ENCODE results near the gene CDKL5. TPM values are rescaled to one million over a fixed set of nuclear protein-coding genes. Genes with fewer than 3 reads are reported as not detected.

Gene CDKL5
- total and polyA plus RNA-seq, 2 donors (not counting 1 experiment from before 2014, with no cell fraction given): 0.72 to 4.6 TPM

GRCh38 chrX:18574591-18574990 lies 149.2 kb downstream of the CDKL5 start:
- no peak overlapping the region for H3K9ac ChIP-seq (ENCODE audit: low read length)
- no peaks in the 10 kb centered on the region for H3K27me3 Mint-ChIP-seq
- H3K79me2 ChIP-seq (ENCODE audit: control insufficient read depth, insufficient read depth, low read length): no peaks in the 10 kb centered on the region
- H3K27ac Mint-ChIP-seq: no peak overlapping the region
- ATAC-seq (ENCODE audit: low read depth) (no peak), DNase-seq (no peak)
- H3K9me3 Mint-ChIP-seq (ENCODE audit: insufficient read depth): no peaks in the 10 kb centered on the region
- intact Hi-C loops (cut with micrococcal nuclease): no loop called here
- H3K9me3 ChIP-seq (ENCODE audit: control extremely low read depth in 1 of 3, control insufficient read depth in 2 of 3, insufficient read depth in 1 of 3, low read length in 2 of 3): no peaks in the 10 kb centered on the region
- no peaks in the 10 kb centered on the region for H3K4me1 ChIP-seq (ENCODE audit: control insufficient read depth in 2 of 2, insufficient read depth in 2 of 2, low read length in 2 of 2)
- no CpG with 5 or more reads among the region's 3 CpGs for WGBS (ENCODE audit: insufficient coverage)
- no peaks in the 10 kb centered on the region for H3K4me1 Mint-ChIP-seq
- no peak overlapping the region for H3K4me3 Mint-ChIP-seq
- ChIA-PET CTCF (no interaction called here), POLR2A (no interaction called here)
- H3K4me3 ChIP-seq (ENCODE audit: control extremely low read depth in 1 of 5, extremely low read depth in 1 of 5, insufficient read depth in 1 of 5, low read depth in 2 of 5, low read length in 4 of 5): no peak overlapping the region
- H3K27me3 ChIP-seq (replicated peaks in 1 of 4; ENCODE audit: control extremely low read depth in 1 of 4, control insufficient read depth in 3 of 4, insufficient read depth in 4 of 4, low read length in 3 of 4): no peaks in the 10 kb centered on the region
- no peak overlapping the region for H3K4me2 ChIP-seq (replicated peaks; ENCODE audit: low read depth, low read length, poor library complexity, severe bottlenecking)
- H4K20me1 ChIP-seq (ENCODE audit: control insufficient read depth, insufficient read depth, low read length, poor library complexity, severe bottlenecking): no peaks in the 10 kb centered on the region
- no peaks in the 10 kb centered on the region for H3K36me3 ChIP-seq (replicated peaks in 1 of 2; ENCODE audit: control extremely low read depth in 1 of 2, control insufficient read depth in 1 of 2, extremely low read depth in 1 of 2, insufficient read depth in 2 of 2, low read length in 1 of 2)
- no peak overlapping the region for H2AFZ ChIP-seq (ENCODE audit: insufficient read depth, low read depth, low read length, poor library complexity, severe bottlenecking)
- no peak overlapping the region for H3K27ac ChIP-seq (ENCODE audit: low read length in 2 of 2)
- TF ChIP-seq CTCF (IDR thresholded peaks at IDR 0.05): no peak
- TF ChIP-seq EZH2 (IDR thresholded peaks at IDR 0.05; ENCODE audit: borderline replicate concordance, insufficient read depth, low read depth, low read length, poor library complexity, severe bottlenecking): no peak

GRCh38 chrX:18575744-18576143 lies 150.3 kb downstream of the CDKL5 start:
- Histone ChIP-seq H3K36me3 (replicated peaks in 1 of 2; ENCODE audit: control extremely low read depth in 1 of 2, control insufficient read depth in 1 of 2, extremely low read depth in 1 of 2, insufficient read depth in 2 of 2, low read length in 1 of 2) (no peaks in the 10 kb centered on the region), H3K79me2 (ENCODE audit: control insufficient read depth, insufficient read depth, low read length) (no peaks in the 10 kb centered on the region), H3K9me3 (ENCODE audit: control extremely low read depth in 1 of 3, control insufficient read depth in 2 of 3, insufficient read depth in 1 of 3, low read length in 2 of 3) (no peaks in the 10 kb centered on the region), H3K27ac (ENCODE audit: low read length in 2 of 2) (no peak overlapping the region), H3K4me3 (ENCODE audit: control extremely low read depth in 1 of 5, extremely low read depth in 1 of 5, insufficient read depth in 1 of 5, low read depth in 2 of 5, low read length in 4 of 5) (no peak overlapping the region), H3K27me3 (replicated peaks in 1 of 4; ENCODE audit: control extremely low read depth in 1 of 4, control insufficient read depth in 3 of 4, insufficient read depth in 4 of 4, low read length in 3 of 4) (no peaks in the 10 kb centered on the region), H4K20me1 (ENCODE audit: control insufficient read depth, insufficient read depth, low read length, poor library complexity, severe bottlenecking) (no peaks in the 10 kb centered on the region), H2AFZ (ENCODE audit: insufficient read depth, low read depth, low read length, poor library complexity, severe bottlenecking) (no peak overlapping the region), H3K9ac (ENCODE audit: low read length) (no peak overlapping the region), H3K4me2 (replicated peaks; ENCODE audit: low read depth, low read length, poor library complexity, severe bottlenecking) (no peak overlapping the region), H3K4me1 (ENCODE audit: control insufficient read depth in 2 of 2, insufficient read depth in 2 of 2, low read length in 2 of 2) (no peaks in the 10 kb centered on the region)
- Mint-ChIP-seq H3K9me3 (ENCODE audit: insufficient read depth) (no peaks in the 10 kb centered on the region), H3K27me3 (no peaks in the 10 kb centered on the region), H3K4me3 (no peak overlapping the region), H3K4me1 (no peaks in the 10 kb centered on the region), H3K27ac (no peak overlapping the region)
- intact Hi-C loops (cut with micrococcal nuclease): no loop called here
- no peak for DNase-seq
- WGBS (ENCODE audit: insufficient coverage): no CpG with 5 or more reads among the region's 1 CpG
- ATAC-seq (ENCODE audit: low read depth): no peak
- POLR2A ChIA-PET: no interaction called here
- TF ChIP-seq CTCF (IDR thresholded peaks at IDR 0.05): no peak
- no peak for TF ChIP-seq EZH2 (IDR thresholded peaks at IDR 0.05; ENCODE audit: borderline replicate concordance, insufficient read depth, low read depth, low read length, poor library complexity, severe bottlenecking)
- CTCF ChIA-PET: no interaction called here

Measured in B cell (primary cell).